GM12878 (cell line): Measurements from ENCODE around the gene HCN3. TPM values are rescaled to one million over a fixed set of nuclear protein-coding genes. Genes with fewer than 3 reads are reported as not detected.
A peak's percentile ranks its signal among the peaks of the same experiment; 100 is the strongest.

Experiments
- ATAC-seq: fragments of 200-7000 bp; cut with Tn5 transposase; 3 replicates; pipeline ENCODE4 v1.9.1; 2020; ENCODE audit warnings: mild to moderate bottlenecking, moderate library complexity
- BruUV-seq: library from RNA; stranded (reverse); fragments of 400-500 nt; replicated peaks from 2 replicates; lab custom pipeline; 2021; lab: Mats Ljungman, UMichigan
- CTCF ChIA-PET: fragments of 300-600 bp; sonication (Branson Sonifier 250); formaldehyde crosslinking; extraction: SDS; loops from one replicate; lab custom pipeline; 2021; ENCODE audit warnings: inconsistent platforms; lab: Yijun Ruan, JAX
- POLR2A ChIA-PET: fragments of 350-600 bp; formaldehyde crosslinking; extraction: SDS; loops from one replicate; lab custom pipeline; 2021; ENCODE audit warnings: inconsistent platforms; lab: Charles Lee
- RAD21 ChIA-PET: fragments of 300-600 bp; sonication (Branson Sonifier 250); formaldehyde crosslinking; loops from one replicate; lab custom pipeline; 2023; ENCODE audit warnings: antibody characterized with exemption; ENCODE audit not compliant: unreplicated experiment; lab: Charles Lee
- SMC1A ChIA-PET: fragments of 300-600 bp; sonication (Branson Sonifier 250); formaldehyde crosslinking; loops from one replicate; lab custom pipeline; 2023; ENCODE audit not compliant: unreplicated experiment, uncharacterized antibody; lab: Charles Lee
- DNase-seq: peaks from one replicate; pipeline ENCODE4 v3.0.0-alpha.2; 2011; ENCODE audit warnings: low read depth, low spot score
- FAIRE-seq: peaks from 3 replicates; lab custom pipeline; 2011; peaks lifted over from hg19 to GRCh38; lab: Jason Lieb, UNC
- H2AFZ ChIP-seq: 2 replicates; pipeline ENCODE4 v1.6.0; 2011; ENCODE audit warnings: low read depth, low read length, control low read depth; ENCODE audit not compliant: control insufficient read depth
- H3K27ac ChIP-seq: 2 replicates; pipeline ENCODE4 v1.5.1; 2011; ENCODE audit warnings: control low read depth; ENCODE audit not compliant: control insufficient read depth, insufficient read depth
- H3K27me3 ChIP-seq, 2 experiments: replicated peaks in 1 of 2; 2 replicates each; pipeline versions ENCODE4 v1.6.0 to v1.6.1; 2011; ENCODE audit warnings: low read length in 1 of 2; ENCODE audit not compliant: control insufficient read depth in 2 of 2, insufficient read depth in 2 of 2
- H3K36me3 ChIP-seq, 2 experiments: 2 replicates each; pipeline ENCODE4 v1.5.1; 2011; ENCODE audit warnings: low read length in 1 of 2; ENCODE audit not compliant: control insufficient read depth in 2 of 2, insufficient read depth in 2 of 2
- H3K4me1 ChIP-seq: 2 replicates; pipeline ENCODE4 v1.6.1; 2011; ENCODE audit warnings: mild to moderate bottlenecking, low read length, moderate library complexity, mixed read lengths; ENCODE audit not compliant: control insufficient read depth, insufficient read depth
- H3K4me2 ChIP-seq: 2 replicates; pipeline ENCODE4 v1.6.0; 2011; ENCODE audit warnings: control low read depth; ENCODE audit not compliant: control insufficient read depth, insufficient read depth
- H3K4me3 ChIP-seq: fragments of 200-600 bp; sonication (generic); 2 replicates; pipeline ENCODE4 v1.5.1; 2016
- H3K79me2 ChIP-seq: 2 replicates; pipeline ENCODE4 v1.6.0; 2011; ENCODE audit warnings: low read length; ENCODE audit not compliant: control insufficient read depth, insufficient read depth
- H3K9ac ChIP-seq: 2 replicates; pipeline ENCODE4 v1.8.0; 2011; ENCODE audit warnings: low read length, control low read depth, mixed read lengths; ENCODE audit not compliant: control insufficient read depth, insufficient read depth
- H3K9me3 ChIP-seq: replicated peaks from 3 replicates; pipeline ENCODE4 v1.5.1; 2011; ENCODE audit warnings: mild to moderate bottlenecking, low read length; ENCODE audit not compliant: control insufficient read depth, insufficient read depth
- H4K20me1 ChIP-seq: 2 replicates; pipeline ENCODE4 v1.6.0; 2011; ENCODE audit not compliant: control insufficient read depth, insufficient read depth
- ASH2L ChIP-seq: fragments of 300-600, 200-600 bp; sonication (generic); IDR thresholded peaks from 2 replicates; pipeline ENCODE4 v1.6.1; 2017; ENCODE audit warnings: low read depth, mild to moderate bottlenecking, borderline replicate concordance
- BHLHE40 ChIP-seq, 2 experiments: fragments of 450-650 bp in 1 of 2; IDR thresholded peaks; 2 replicates each; pipeline ENCODE4 v1.6.1; 2011 to 2017; ENCODE audit warnings: low read depth in 2 of 2, borderline replicate concordance in 1 of 2, improper control_type of control experiment in 1 of 2, low read length in 1 of 2, mild to moderate bottlenecking in 1 of 2
- CHD2 ChIP-seq: IDR thresholded peaks from 2 replicates; pipeline ENCODE4 v1.6.1; 2011; ENCODE audit warnings: low read depth, low read length, improper control_type of control experiment, borderline replicate concordance
- CREB1 ChIP-seq: IDR thresholded peaks from 2 replicates; pipeline ENCODE4 v1.6.1; 2012; ENCODE audit warnings: low read depth, mild to moderate bottlenecking, inconsistent platforms
- FOS ChIP-seq: IDR thresholded peaks from 3 replicates; pipeline ENCODE4 v1.6.1; 2011; ENCODE audit warnings: borderline replicate concordance; ENCODE audit not compliant: insufficient read length; ENCODE audit errors: extremely low read depth
- KDM1A ChIP-seq: fragments of 200-600 bp; sonication (generic); IDR thresholded peaks from 2 replicates; pipeline ENCODE4 v1.6.1; 2016; ENCODE audit warnings: borderline replicate concordance
- KLF5 ChIP-seq: fragments of 450-650 bp; IDR thresholded peaks from 2 replicates; pipeline ENCODE4 v1.6.1; 2014; ENCODE audit warnings: mild to moderate bottlenecking; ENCODE audit not compliant: partially characterized antibody
- SMAD5 ChIP-seq: IDR thresholded peaks from 2 replicates; pipeline ENCODE4 v1.6.1; 2016; ENCODE audit warnings: antibody characterized with exemption, low read depth
- SREBF2 ChIP-seq: IDR thresholded peaks from 2 replicates; pipeline ENCODE4 v1.6.1; 2012; ENCODE audit warnings: mild to moderate bottlenecking, low read length
- TCF7 ChIP-seq: IDR thresholded peaks from 2 replicates; pipeline ENCODE4 v1.6.1; 2014; ENCODE audit warnings: antibody characterized with exemption, borderline replicate concordance
- ZNF207 ChIP-seq: fragments of 450-650 bp; IDR thresholded peaks from 2 replicates; pipeline ENCODE4 v1.6.1; 2014; ENCODE audit warnings: antibody characterized with exemption, mild to moderate bottlenecking, borderline replicate concordance
- ZZZ3 ChIP-seq: IDR thresholded peaks from 2 replicates; pipeline ENCODE4 v1.6.1; 2011; ENCODE audit warnings: low read depth; ENCODE audit not compliant: control insufficient read depth, insufficient read length
- WGBS: methylation state at CpG from one replicate; pipeline ENCODE4 v1.1.6; 2016; ENCODE audit warnings: low lambda C conversion rate; ENCODE audit not compliant: insufficient replicate concordance, insufficient coverage; ENCODE audit errors: missing lambda C conversion rate; 5-methylcytosine and 5-hydroxymethylcytosine counted together
- in situ Hi-C: fragments of 300-500 bp; cut with MboI; formaldehyde crosslinking; loops from 9 replicates; pipeline ENCODE4 v1.14.3; 2018; ENCODE audit warnings: mixed read lengths
- intact Hi-C: fragments of 100-400 bp; cut with micrococcal nuclease; formaldehyde crosslinking; loops from one replicate; pipeline ENCODE4 v1.14.2; 2022; ENCODE audit not compliant: unreplicated experiment
- polyA plus RNA-seq, 11 experiments: library from polyadenylated mRNA; depleted of rRNA in 4 of 11; unstranded in 6 of 11; stranded (reverse) in 5 of 11; fragments of >200 nt; fragmentation: Nextera tagmentation in 4 of 11; fragmentation: Illumina TruSeq in 1 of 11; extraction: Ambion mirVana in 4 of 11; extraction: Trizol in 1 of 11; gene quantifications; 1 replicate in 1 of 11; 2 replicates in 10 of 11; pipeline versions ENCODE4 v1.2.1 to v1.2.3, GENCODE V29; 2011 to 2016; ENCODE audit warnings: inconsistent platforms in 2 of 11, missing spikeins in 2 of 11, low read depth in 1 of 11
- total RNA-seq, 4 experiments: library from RNA; depleted of rRNA in 3 of 4; stranded (reverse); fragments of >200 nt in 3 of 4; fragmentation: Illumina TruSeq in 1 of 4; extraction: Trizol in 1 of 4; gene quantifications; 2 replicates each; pipeline versions ENCODE4 v1.2.1 to v1.2.3, GENCODE V29; 2013 to 2021
- TF ChIP-seq, protein P1 (sequence below): fragments of 450-650 bp; IDR thresholded peaks from 2 replicates; pipeline ENCODE4 v1.6.1; 2014; ENCODE audit warnings: mild to moderate bottlenecking
- TF ChIP-seq, protein P2 (sequence below): fragments of 450-650 bp; IDR thresholded peaks from 2 replicates; pipeline ENCODE4 v1.6.1; 2016; ENCODE audit warnings: mild to moderate bottlenecking
- TF ChIP-seq, protein P3 (sequence below): fragments of 450-650 bp; formaldehyde crosslinking; IDR thresholded peaks from 2 replicates; pipeline ENCODE4 v1.4.0; 2020; ENCODE audit warnings: mild to moderate bottlenecking, moderate library complexity

The HCN3 gene
- total and polyA plus RNA-seq, 10 of the 15 experiments (the other 5 are each of a cell fraction or from before 2014, with no cell fraction given): 0.08 to 4.1 (median 1.8) TPM

DNA sequence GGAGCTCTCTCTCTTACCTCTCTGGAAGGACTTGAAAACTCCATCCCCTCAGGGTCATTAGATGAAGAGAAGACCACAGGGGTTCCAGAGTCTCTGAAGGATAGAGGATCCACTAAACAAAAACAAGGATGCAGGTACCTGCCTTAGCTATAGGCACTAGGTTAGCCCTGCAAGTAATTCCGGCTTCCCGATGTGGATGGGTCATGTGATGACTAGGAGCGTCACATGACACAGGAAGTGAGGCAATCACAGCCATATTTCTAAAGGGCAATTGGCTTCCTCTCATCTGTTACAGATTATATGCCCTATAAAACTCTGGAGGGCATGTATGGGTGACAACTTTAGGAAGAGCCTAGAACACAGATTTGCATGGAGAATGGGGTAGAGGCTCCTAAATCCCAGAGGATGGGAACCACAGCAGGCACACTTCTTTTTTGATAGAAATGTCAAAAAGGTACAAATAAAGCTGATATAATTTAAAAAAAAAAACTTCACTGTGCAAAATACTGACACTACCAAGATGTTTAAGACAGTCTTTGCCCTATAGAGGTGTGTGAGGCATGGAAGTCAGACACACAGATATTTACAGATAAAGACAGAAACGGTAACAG is 36.1 kb upstream of the HCN3 start (continued):
- TF ChIP-seq CREB1: peak; percentile 69
- no peak for TF ChIP-seq ASH2L
- no peak for TF ChIP-seq ZZZ3
- TF ChIP-seq TCF7: no peak

DNA sequence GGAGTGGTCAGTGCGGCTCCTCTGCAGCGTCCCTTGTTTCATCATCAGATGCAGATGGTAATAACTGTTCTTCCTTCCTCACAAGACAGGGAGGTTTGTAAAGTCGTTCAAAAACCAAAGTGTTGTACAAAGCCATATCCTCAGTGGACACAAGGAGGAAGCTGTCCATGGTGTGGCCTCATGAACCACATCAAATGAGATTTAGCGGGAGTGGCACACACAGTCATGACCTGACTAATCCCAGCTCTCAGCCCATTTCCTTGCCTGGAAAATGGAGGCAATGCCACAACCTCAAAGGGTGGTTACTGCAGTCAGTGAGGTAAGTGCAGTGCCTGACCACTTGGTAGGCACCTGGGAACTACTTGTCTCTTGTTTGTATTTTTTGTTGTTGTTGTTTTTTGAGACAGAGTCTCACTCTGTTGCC is 35.4 kb upstream of the HCN3 start:
- Histone ChIP-seq H2AFZ (peak overlapping the region; percentile 88; the same call in 1 of the 2 replicates), H3K4me3 (no peak overlapping the region), H3K79me2 (peaks cover 13% of the 10 kb centered on the region), H3K4me1 (peaks cover 14% of the 10 kb centered on the region), H3K27me3 (no peaks in the 10 kb centered on the region), H3K9ac (no peak overlapping the region), H3K36me3 (no peaks in the 10 kb centered on the region; a peak in 2 of 4 replicates), H3K9me3 (no peaks in the 10 kb centered on the region), H3K27ac (0 out of 2 replicates have a peak overlapping the region, but pooled peaks have one; percentile 13), H3K4me2 (peak overlapping the region; percentile 11; the same call in 1 of the 2 replicates), H4K20me1 (no peaks in the 10 kb centered on the region)
- ATAC-seq (no peak), DNase-seq (no peak), FAIRE-seq (no peak)
- intact Hi-C loops: loop anchor here (5.0 kb wide), 1 partner anchor 35 kb away; the partner anchor contains the start of genes MTX1 and THBS3
- BruUV-seq: no TSS peak
- POLR2A ChIA-PET: interaction anchor here (1.0 to 2.2 kb wide), 6 partner anchors 14 to 69 kb away, joined by 3 to 13 read pairs (median 6); partner anchors contain the start of genes ENTREP3, FDPS and KRTCAP2
- RAD21 ChIA-PET: interaction anchor here (0.7 to 2.1 kb wide), 3 partner anchors 8 to 35 kb away, joined by 3 to 10 read pairs (median 4); no protein-coding TSS in a partner anchor
- TF ChIP-seq TCF7: no peak
- no peak for TF ChIP-seq KLF5
- TF ChIP-seq CHD2: no peak
- TF ChIP-seq SMAD5: no peak
- TF ChIP-seq FOS: no peak
- TF ChIP-seq, protein P1, sequence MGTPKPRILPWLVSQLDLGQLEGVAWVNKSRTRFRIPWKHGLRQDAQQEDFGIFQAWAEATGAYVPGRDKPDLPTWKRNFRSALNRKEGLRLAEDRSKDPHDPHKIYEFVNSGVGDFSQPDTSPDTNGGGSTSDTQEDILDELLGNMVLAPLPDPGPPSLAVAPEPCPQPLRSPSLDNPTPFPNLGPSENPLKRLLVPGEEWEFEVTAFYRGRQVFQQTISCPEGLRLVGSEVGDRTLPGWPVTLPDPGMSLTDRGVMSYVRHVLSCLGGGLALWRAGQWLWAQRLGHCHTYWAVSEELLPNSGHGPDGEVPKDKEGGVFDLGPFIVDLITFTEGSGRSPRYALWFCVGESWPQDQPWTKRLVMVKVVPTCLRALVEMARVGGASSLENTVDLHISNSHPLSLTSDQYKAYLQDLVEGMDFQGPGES: no peak
- TF ChIP-seq, protein P2, sequence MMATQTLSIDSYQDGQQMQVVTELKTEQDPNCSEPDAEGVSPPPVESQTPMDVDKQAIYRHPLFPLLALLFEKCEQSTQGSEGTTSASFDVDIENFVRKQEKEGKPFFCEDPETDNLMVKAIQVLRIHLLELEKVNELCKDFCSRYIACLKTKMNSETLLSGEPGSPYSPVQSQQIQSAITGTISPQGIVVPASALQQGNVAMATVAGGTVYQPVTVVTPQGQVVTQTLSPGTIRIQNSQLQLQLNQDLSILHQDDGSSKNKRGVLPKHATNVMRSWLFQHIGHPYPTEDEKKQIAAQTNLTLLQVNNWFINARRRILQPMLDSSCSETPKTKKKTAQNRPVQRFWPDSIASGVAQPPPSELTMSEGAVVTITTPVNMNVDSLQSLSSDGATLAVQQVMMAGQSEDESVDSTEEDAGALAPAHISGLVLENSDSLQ: no peak
- TF ChIP-seq ZNF207: no peak
- TF ChIP-seq, protein P3, sequence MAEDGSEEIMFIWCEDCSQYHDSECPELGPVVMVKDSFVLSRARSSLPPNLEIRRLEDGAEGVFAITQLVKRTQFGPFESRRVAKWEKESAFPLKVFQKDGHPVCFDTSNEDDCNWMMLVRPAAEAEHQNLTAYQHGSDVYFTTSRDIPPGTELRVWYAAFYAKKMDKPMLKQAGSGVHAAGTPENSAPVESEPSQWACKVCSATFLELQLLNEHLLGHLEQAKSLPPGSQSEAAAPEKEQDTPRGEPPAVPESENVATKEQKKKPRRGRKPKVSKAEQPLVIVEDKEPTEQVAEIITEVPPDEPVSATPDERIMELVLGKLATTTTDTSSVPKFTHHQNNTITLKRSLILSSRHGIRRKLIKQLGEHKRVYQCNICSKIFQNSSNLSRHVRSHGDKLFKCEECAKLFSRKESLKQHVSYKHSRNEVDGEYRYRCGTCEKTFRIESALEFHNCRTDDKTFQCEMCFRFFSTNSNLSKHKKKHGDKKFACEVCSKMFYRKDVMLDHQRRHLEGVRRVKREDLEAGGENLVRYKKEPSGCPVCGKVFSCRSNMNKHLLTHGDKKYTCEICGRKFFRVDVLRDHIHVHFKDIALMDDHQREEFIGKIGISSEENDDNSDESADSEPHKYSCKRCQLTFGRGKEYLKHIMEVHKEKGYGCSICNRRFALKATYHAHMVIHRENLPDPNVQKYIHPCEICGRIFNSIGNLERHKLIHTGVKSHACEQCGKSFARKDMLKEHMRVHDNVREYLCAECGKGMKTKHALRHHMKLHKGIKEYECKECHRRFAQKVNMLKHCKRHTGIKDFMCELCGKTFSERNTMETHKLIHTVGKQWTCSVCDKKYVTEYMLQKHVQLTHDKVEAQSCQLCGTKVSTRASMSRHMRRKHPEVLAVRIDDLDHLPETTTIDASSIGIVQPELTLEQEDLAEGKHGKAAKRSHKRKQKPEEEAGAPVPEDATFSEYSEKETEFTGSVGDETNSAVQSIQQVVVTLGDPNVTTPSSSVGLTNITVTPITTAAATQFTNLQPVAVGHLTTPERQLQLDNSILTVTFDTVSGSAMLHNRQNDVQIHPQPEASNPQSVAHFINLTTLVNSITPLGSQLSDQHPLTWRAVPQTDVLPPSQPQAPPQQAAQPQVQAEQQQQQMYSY (CRISPR knock-in tag): no peak
- TF ChIP-seq BHLHE40 (IDR thresholded peaks at IDR 0.05; ENCODE audit: borderline replicate concordance in 1 of 2, low read depth in 2 of 2, low read length in 1 of 2): no peak
- no peak for TF ChIP-seq SREBF2
- TF ChIP-seq KDM1A: no peak
- 50% methylated on average over 4 of the region's 4 CpGs for WGBS
- CTCF ChIA-PET: interaction anchor here (0.6 to 5.5 kb wide), 10 partner anchors 9 to 94 kb away, joined by 3 to 28 read pairs (median 4); partner anchors contain the start of genes KRTCAP2, MTX1, THBS3 and TRIM46
- in situ Hi-C loops: no loop called here
- SMC1A ChIA-PET: interaction anchor here (0.7 to 1.9 kb wide), 8 partner anchors 9 to 440 kb away, joined by 3 to 7 read pairs (median 4); partner anchors contain the start of gene KRTCAP2
